ENCODE data around the gene SYMPK. TPM values are rescaled to one million over a fixed set of nuclear protein-coding genes. Genes with fewer than 3 reads are reported as not detected.
"Not testable (repeated sequence)": the region's sequence is repeated elsewhere in the genome, so short reads cannot be mapped to it uniquely, and the experiment has no call there.

SYMPK gene
- total RNA-seq, 1 experiment from 2014 or later, result 70.7 TPM

DNA sequence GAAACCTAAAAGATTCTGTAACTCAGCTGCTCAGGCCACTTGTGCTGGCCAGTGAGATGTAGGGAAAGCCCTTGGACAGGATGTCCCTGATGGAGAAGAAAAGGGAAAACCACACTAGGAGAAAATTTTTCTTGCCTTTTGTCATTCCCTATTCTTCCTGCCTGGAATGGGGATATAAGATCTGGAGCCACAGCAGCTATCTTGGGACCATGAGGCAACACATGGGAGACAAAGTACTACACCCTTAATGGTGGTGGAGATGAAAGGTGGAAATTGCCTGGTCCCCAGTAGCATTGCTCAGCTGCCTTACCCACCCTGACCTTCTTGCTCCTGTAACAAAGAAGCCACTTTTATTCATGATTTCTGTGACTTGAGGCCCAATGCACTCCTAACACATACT lies 57.2 kb downstream of the SYMPK start:
- H3K36me3 ChIP-seq, result no peaks in the 10 kb centered on the region
- no peaks in the 10 kb centered on the region for H3K9me3 ChIP-seq
- H3K27me3 ChIP-seq, result no peaks in the 10 kb centered on the region
- H3K4me3 ChIP-seq, result no peak overlapping the region
- DNase-seq, result no peak

DNA sequence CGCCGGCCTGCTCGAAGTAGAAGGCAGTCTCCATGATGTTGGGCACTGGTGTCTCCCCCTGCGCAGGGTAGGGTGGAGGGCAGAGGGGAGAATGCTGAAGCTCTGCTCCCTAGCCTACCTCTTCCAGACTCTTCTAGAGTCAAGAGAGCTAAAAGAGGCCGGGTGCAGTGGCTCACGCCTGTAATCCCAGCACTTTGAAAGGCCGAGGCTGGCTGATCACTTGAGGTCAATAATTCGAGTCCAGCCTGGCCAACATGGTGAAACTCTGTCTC lies 58.1 kb downstream of the SYMPK start:
- no peak overlapping the region for H3K4me3 ChIP-seq
- H3K9me3 ChIP-seq, result no peaks in the 10 kb centered on the region
- no peak for DNase-seq
- no peaks in the 10 kb centered on the region for H3K27me3 ChIP-seq
- no peaks in the 10 kb centered on the region for H3K36me3 ChIP-seq

DNA sequence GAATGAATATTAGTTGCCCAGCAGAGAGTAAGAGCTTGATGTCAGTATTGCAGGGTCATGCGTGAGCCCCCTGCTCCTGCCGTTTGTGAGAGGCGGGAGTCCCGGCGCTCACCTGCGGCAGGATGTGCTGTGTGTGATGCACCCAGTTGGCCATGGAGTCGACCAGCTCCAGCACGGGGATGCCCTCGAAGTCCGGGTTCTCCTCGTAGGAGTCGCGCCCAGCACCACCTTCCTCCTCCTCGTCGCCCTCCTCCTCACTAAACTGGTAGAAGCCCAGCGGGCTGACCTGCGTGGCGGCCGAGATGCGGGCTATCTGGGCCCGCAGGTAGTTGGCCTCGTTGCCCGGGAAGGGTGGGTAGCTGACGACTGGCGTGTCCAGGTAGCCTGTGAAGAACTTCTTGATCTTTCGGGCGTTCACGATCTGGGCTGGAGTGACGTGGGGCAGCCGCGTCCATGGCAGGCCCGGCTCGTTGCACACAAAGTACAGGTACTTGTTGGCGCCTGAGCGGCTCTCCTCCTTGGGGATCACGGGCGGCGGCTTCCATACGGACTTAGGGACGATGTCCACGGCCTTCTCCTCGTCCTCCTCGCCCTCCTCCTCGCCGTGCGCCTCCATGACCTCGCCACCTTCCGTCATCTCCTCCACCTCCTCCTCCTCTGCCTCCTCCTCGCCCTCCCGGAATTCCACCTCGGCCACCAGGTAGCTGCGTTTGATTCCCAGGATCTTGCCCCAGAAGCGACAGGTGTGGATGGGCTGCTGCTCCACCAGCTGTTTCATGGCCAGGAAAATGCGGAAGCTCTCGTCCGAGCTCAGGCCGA lies 58.6 kb downstream of the SYMPK start:
- Histone ChIP-seq H3K4me3 (no peak overlapping the region), H3K27me3 (no peaks in the 10 kb centered on the region), H3K9me3 (no peaks in the 10 kb centered on the region), H3K36me3 (no peaks in the 10 kb centered on the region)
- DNase-seq, result no peak

DNA sequence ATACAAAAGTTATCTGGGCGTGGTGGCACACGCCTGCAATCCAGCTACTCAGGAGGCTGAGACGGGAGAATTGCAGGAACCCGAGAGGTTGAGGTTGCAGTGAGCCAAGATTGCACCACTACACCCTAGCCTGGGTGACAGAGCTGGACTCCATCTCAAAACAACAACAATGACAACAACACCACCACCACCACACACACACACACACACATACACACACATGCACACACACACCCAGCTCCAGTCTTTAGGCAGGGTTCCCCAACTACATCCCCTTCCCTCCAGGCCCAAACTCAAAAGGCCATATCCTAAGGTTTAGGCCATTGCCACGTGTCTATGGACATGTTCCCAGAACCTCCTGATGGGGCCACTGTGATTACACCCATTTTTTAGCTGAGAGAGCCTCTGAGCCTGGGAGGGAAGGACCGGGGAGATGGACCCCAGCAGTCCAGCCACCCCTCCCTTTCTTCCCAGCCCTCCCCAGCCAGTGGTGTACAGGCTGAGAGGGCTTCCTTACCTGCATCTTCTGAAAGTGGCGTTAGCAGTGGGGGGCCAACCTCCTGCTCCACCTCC lies 61.3 kb downstream of the SYMPK start:
- H3K36me3 ChIP-seq, result no peaks in the 10 kb centered on the region
- H3K4me3 ChIP-seq, result no peak overlapping the region
- no peaks in the 10 kb centered on the region for H3K27me3 ChIP-seq
- no peak for DNase-seq
- H3K9me3 ChIP-seq, result no peaks in the 10 kb centered on the region

DNA sequence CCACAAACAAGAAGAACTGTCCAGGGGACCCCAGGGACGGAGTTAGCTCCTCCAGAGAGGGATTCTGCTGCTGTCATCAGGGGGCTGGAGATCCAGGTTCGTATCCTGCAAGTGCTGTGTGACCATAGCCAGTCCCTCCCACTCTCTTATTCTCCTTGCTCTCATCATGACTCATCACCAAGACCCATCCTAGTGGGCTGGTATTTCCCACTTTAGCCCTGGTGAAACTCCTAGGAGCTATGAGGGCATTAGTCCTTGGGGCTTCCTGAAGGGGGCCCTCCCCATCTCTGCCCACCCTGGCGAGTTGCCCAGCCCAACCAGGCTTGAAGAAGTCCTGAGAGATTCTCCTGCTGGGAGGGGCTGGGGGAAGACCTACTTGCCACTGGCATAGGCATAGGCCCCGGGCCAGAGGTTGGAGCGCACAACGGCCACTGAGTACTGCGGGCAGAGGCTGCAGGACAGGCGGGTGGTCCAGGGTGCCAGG lies 62.8 kb downstream of the SYMPK start:
- H3K9me3 ChIP-seq, result no peaks in the 10 kb centered on the region
- no peak overlapping the region for H3K4me3 ChIP-seq
- no peaks in the 10 kb centered on the region for H3K27me3 ChIP-seq
- no peaks in the 10 kb centered on the region for H3K36me3 ChIP-seq
- DNase-seq, result peak; percentile 56

DNA sequence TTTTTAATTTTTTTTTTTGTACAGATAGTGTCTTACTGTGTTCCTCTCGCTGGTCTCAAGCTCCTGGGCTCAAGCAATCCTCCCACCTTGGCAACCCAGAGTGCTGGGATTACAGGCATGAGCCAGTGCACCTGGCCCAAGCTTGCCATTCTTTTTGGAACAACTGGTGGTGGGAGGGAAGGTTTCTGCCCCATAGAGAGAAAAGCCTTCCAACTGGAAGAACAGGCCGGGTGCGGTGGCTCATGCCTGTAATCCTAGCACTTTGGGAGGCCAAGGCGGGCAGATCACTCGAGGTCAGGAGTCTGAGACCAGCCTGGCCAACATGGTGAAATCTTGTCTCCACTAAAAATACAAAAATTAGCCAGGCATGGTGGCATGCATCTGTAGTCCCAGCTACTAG lies 63.4 kb downstream of the SYMPK start:
- not testable (repeated sequence) for H3K27me3 ChIP-seq, H3K36me3 ChIP-seq, H3K9me3 ChIP-seq, DNase-seq, H3K4me3 ChIP-seq

DNA sequence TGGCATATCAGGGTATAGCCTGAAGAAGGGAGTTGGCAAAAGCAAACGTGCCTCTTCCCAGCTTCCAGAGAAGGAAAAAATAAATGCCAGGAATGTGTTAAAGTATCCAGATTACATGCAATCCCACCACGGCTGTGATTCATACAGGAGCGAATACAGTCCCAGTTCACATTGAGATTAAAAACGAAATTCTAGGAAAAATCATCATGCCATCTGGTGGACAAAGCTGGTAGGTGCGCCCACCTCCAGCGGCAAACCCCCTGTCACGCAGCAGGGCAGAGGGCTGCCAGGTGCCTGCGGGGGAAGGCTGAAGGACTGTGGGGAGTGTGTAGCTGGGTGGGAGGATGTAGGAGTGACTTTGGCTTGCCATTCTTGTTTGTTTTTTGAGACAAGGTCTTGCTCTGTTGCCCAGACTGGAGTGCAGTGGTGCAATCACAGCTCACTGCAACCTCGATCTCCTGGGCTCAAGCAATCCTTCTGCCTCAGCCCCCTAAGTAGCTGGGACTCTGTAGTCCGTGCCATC lies 63.9 kb downstream of the SYMPK start:
- Histone ChIP-seq H3K4me3 (no peak overlapping the region), H3K27me3 (no peaks in the 10 kb centered on the region), H3K9me3 (no peaks in the 10 kb centered on the region), H3K36me3 (no peaks in the 10 kb centered on the region)
- peak; percentile 88 for DNase-seq

DNA sequence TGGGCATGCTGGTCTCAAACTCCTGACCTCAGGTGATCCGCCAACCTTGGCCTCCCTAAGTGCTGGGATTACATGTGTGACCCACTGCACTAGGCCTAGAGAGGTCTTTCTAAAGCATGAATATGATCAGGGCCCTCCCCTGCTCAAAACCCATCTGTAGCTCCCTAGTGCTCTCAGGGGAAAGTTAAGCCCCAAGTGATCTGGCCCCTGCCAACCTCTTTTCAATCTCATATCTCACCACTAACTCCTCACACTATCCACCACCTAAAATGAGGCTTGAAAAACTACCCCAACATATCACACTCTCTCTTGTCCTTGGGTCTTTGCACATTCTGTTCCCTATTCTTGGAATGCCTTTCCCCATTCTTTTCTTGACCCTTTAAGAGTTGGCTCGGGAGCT lies 68.3 kb downstream of the SYMPK start:
- Histone ChIP-seq H3K27me3 (no peaks in the 10 kb centered on the region), H3K36me3 (peaks cover 20% of the 10 kb centered on the region), H3K4me3 (no peak overlapping the region), H3K9me3 (no peaks in the 10 kb centered on the region)
- no peak for DNase-seq

DNA sequence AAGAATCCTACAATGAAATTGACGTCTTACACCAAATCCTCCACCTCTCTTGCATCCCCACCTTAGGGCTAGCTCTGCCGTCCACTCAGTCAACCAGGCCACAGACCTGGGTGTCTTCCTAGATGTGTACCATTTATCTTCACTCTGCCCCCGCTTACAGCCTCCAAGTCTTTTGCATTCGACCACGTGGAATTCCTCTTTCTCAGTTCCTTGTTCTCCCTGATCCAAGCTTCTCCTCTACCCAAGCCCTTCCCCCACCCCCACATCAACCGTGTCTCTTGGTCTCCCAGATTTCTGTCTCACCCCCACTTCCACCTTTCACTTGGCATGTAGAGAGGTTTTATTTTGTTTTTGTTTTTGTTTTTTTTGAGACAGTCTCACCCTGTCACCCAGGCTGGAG lies 69.1 kb downstream of the SYMPK start:
- no peak for DNase-seq
- H3K36me3 ChIP-seq, result peaks cover 28% of the 10 kb centered on the region
- no peak overlapping the region for H3K4me3 ChIP-seq
- H3K27me3 ChIP-seq, result no peaks in the 10 kb centered on the region
- H3K9me3 ChIP-seq, result no peaks in the 10 kb centered on the region

DNA sequence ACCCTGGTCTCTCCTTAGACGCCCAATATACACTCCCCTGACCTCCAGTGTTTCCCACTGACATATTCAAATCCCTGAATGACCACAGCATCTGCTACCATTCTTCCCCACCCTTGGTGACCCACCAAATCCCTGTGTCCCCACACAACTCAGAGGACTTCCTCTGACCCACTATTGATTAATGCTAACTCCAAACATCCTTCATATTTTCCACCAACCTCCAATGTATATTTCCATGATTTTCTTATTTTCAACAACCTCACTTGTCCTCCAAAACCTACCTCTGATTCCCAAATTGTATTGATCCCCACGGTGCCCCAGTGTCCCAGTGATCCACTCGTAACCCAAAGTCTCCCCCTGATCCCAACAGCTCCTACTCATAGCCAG lies 69.8 kb downstream of the SYMPK start:
- no peaks in the 10 kb centered on the region for H3K27me3 ChIP-seq
- H3K9me3 ChIP-seq, result no peaks in the 10 kb centered on the region
- H3K4me3 ChIP-seq, result peak overlapping the region; percentile 91
- H3K36me3 ChIP-seq, result peaks cover 34% of the 10 kb centered on the region
- DNase-seq, result no peak

DNA sequence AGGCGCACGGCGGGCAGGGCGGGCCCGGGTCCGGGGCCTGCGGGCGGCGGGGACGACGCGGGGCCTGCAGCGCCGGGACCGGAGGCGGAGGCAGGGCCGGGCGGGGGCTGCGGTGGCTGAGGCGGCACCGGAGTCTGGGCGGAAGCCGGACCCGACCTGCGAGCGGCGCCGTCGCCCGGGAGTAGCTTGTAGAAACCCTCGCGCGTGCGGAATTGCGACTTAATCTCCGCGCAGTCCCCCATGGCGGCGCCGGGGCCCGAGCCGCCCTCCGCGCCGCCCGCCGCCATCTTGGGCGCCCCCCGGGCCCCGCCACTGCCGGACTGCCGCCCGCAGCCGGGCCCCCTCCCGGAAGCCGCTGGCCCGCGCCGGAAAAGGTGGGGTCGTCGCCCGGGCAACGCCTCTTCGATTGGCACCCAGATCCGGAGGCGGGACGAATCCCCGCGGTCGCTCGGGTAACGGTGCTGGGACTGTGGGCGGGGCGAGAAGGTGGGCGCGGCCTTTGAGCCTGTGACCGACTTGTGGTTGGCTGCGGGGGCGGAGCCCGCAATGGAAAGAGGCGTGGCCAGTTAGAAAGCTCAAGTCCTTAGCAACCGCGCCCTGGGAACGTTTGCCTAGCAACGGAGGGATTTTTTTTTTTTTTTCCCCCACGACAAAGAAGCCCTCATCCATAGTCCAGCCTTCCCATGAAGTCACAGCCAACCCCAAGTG lies 70.3 kb downstream of the SYMPK start, which contains the start of gene DMWD:
Gene DMWD, minus strand, starts transcription at position 376 of the 708 bp plus-strand sequence. Its CDS starts 89 bp downstream, at position 287.
- Histone ChIP-seq H3K9me3 (no peaks in the 10 kb centered on the region), H3K4me3 (peak within 1 kb of the TSS; percentile 91), H3K36me3 (peaks cover 39% of the 10 kb centered on the region), H3K27me3 (no peaks in the 10 kb centered on the region)
- peak; percentile 98 for DNase-seq

DNA sequence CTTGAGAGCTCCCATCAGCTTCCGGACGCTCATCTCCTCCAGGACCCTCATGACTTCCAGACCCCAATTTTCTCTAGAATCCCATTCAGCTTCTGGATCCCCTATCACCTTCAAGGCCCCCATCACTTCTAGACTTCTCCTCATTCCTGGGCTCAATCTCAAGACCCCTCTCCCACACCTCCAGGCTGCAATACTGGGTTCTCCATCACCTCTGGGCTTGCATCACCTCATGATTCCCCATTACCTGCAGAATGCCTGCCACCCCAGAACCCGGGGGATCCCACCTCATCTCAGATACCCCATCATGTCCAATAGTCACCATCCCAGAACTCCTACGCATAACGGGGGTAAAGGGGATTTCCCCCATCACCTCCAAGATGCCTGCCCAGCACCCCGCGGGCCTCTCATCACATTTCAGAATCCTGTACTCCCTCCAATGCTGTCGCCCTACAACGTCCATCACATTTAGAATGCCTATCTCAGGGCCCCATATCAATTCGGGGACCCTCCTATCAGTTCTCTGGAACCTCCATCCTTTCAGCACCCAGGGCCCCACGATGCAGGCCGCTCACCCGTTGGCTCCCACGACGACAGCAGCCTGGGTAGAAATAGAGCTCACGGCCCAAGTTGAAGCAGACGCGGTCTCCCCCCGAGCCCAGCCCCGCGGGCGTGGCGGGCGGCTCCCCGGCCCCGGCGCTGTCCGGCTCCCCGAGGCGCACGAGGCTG lies 71.0 kb downstream of the SYMPK start:
- Histone ChIP-seq H3K4me3 (peak overlapping the region; percentile 91), H3K27me3 (no peaks in the 10 kb centered on the region), H3K36me3 (peaks cover 47% of the 10 kb centered on the region), H3K9me3 (no peaks in the 10 kb centered on the region)
- DNase-seq, result no peak

DNA sequence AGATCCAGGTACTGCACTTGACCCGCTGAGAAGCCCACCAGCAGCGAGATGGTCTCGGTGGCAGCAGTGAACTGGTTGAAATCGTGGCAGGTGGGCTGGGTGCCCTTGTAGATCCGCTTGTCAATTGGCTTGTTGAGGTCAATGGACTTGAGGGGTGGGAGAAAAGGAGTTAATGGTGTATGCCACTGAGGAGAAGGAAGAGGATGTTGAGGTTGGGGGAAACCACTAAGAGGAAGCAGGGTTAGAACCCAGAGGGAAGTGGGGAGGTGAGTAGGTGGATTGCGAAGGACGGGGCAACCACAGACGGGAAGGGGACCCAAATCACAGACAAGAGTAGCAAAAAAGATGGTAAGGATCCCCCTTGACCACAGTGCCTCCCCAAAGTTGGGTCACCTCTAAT lies 72.0 kb downstream of the SYMPK start:
- H3K27me3 ChIP-seq, result no peaks in the 10 kb centered on the region
- peak overlapping the region; percentile 91 for H3K4me3 ChIP-seq
- H3K36me3 ChIP-seq, result peaks cover 56% of the 10 kb centered on the region
- DNase-seq, result no peak
- H3K9me3 ChIP-seq, result no peaks in the 10 kb centered on the region

DNA sequence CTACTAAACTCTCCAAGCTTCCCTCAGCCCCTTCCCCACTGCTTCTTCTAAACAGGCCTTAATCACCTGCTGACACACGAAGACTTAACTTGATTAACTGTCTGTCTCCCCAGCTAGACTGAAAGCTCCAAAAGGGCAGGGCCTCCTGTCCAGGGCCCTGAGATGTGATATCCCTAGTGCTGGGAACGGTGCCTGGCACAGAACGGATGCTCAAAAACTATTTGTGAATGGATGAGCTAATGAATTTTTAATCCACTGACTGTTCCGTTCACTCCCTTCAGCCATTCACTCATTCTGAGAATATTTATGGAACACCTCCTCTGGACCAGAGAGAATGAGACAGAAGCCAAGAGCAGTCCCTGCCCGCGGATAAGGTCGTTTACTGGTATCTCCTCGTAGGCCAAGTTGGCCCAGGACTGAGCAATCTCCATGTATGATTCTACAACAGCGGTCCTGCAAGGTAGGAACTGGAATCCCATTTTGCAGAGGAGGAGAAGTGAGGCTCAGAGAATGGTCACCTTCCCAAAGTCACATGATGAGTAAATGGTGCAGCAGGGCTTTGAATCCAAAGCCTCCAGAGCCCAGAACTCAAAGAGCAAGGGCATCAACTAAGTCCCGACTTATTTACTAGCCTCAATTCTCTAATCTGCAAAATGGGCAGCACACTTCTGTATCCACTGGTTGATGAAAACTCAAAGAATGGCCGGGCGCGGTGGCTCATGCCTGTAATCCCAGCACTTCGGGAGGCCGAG lies 73.7 kb downstream of the SYMPK start:
- H3K36me3 ChIP-seq, result peaks cover 70% of the 10 kb centered on the region
- H3K9me3 ChIP-seq, result no peaks in the 10 kb centered on the region
- no peaks in the 10 kb centered on the region for H3K27me3 ChIP-seq
- no peak overlapping the region for H3K4me3 ChIP-seq
- DNase-seq, result no peak

DNA sequence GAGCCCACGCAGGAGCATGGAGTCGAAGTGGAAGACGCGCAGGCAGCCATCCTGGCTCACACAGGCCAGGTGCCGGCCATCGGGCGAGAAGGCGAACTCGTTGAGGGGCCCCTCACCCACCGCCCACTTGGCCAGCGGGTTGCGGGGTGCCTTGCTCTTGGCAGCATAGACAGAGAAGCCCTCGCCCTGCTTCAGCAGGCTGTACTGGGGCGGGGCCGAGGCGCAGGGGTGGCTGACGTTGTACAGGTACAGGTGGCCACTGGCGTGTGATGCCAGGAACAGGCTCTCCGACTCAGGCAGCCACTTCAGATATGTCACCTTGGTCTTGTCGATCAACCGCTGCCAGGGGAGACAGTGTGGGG lies 76.4 kb downstream of the SYMPK start:
- Histone ChIP-seq H3K36me3 (peaks cover 78% of the 10 kb centered on the region), H3K9me3 (no peaks in the 10 kb centered on the region), H3K27me3 (no peaks in the 10 kb centered on the region), H3K4me3 (no peak overlapping the region)
- no peak for DNase-seq

DNA sequence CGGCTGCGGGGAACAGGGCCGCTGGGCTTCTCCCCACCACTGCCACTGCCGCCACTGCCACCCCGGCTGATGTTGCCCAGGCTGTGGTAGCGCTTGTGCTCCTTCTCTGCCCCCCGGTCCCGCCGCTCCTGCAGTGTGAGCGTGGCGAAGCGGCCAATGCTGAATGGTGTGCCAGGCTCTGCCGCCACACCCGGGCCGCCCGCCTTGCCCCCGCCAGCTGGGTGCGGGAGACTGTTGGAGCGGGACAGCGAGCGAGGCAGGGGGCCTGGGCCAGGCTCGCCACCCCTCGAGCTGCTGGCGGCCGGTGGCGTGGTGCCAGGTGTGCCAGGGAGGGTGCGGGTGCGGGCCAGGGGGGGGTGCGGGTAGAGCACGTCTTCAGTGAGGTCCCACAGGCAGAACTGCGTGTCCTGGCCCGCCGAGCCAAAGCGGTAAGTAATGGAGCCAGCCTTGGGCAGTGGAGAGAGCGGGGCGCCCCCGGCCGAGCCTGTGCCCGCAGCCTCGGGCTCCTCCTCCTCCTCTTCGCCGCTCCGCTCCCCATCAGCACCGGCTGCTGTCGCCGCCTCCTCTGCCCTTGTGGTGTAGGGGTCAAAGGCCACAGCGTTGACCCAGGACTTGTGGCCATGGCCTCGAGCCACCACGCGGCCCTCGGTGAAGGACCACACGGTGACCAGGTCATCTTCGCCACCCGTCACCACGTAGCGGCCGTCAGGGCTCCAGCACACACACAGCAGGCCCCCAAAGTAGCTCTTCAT lies 77.0 kb downstream of the SYMPK start:
- Histone ChIP-seq H3K27me3 (no peaks in the 10 kb centered on the region), H3K4me3 (no peak overlapping the region), H3K36me3 (peaks cover 73% of the 10 kb centered on the region), H3K9me3 (no peaks in the 10 kb centered on the region)
- DNase-seq, result no peak
